Activated naive CD4-positive, alpha-beta T cell treated with Interleukin-2 at 50 U/mL for 16 hours (primary cell): Measurements from ENCODE around the gene PALLD.
"Not testable (repeated sequence)": the region's sequence is repeated elsewhere in the genome, so short reads cannot be mapped to it uniquely, and the experiment has no call there.

Source experiments
- DNase-seq: peaks from one replicate; pipeline ENCODE4 v3.0.0-alpha.2; 2020

PALLD gene

GRCh38 chr4:168925789-168926490 lies 429.1 kb downstream of the PALLD start:
- no peak for DNase-seq

GRCh38 chr4:168928346-168928745 lies 431.5 kb downstream of the PALLD start:
- DNase-seq = no peak

GRCh38 chr4:168928875-168929274 lies 432.0 kb downstream of the PALLD start:
- DNase-seq = no peak

GRCh38 chr4:168930413-168931196 lies 433.8 kb downstream of the PALLD start:
- no peak for DNase-seq

- no peak for DNase-seq
Observed at GRCh38 chr4:168931215-168931650, 434.4 kb downstream of the PALLD start.

GRCh38 chr4:168932138-168932537 lies 435.3 kb downstream of the PALLD start:
- no peak for DNase-seq

GRCh38 chr4:168933423-168933822 lies 436.6 kb downstream of the PALLD start:
- DNase-seq = no peak

- not testable (repeated sequence) for DNase-seq
Observed at GRCh38 chr4:168937473-168937872, 440.6 kb downstream of the PALLD start.

GRCh38 chr4:168942985-168943384 lies 446.1 kb downstream of the PALLD start:
- DNase-seq = no peak

- DNase-seq = no peak
Observed at GRCh38 chr4:168945291-168945690, 448.4 kb downstream of the PALLD start.

- DNase-seq = not testable (repeated sequence)
Observed at GRCh38 chr4:168952821-168953246, 456.0 kb downstream of the PALLD start.

GRCh38 chr4:168955674-168956073 lies 458.8 kb downstream of the PALLD start:
- DNase-seq = no peak

- DNase-seq = no peak
Observed at GRCh38 chr4:168960716-168961115, 463.9 kb downstream of the PALLD start.

- DNase-seq = no peak
Observed at GRCh38 chr4:168972596-168972995, 475.7 kb downstream of the PALLD start.
